ENCODE measurements around the gene SLIT3.

The SLIT3 gene

DNA sequence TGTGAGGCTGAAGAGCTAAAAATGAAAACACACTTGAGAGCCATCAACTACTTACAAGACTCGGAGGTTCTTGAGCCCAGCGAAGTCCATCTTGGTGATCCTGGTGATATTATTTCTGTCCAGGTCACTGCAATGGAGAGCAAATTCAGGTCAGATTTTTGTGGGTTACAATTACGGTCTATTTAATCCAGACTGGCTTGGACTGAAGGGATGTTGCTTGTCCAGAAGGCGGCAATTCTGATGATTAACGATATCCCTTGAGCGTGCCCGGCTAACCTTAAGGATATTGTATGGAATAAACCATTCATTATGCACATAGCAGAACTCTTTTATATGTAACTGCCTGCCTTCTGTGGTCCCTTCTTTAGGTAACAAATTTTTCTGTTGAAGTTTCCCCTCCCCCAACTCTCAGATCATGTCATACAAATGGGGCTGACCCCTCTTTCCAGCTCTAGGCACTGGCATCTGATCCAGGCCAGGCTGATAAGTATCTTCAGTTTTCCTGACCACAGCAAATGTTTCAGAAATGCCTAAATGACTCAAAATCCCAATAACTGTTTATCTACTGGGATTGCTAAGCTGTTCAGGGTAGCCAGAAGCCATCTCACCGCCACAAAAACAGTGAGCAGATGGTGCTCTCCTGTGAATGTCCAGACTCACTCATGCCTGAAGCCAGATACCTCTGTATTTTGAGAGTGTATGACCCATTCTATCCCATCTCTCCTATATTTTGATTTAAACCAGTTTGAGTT is 49.4 kb downstream of the SLIT3 start:
- TF ChIP-seq L3MBTL2 (conservative IDR thresholded peaks at IDR 0.05) = no peak
- TF ChIP-seq LEF1 (IDR thresholded peaks at IDR 0.05; ENCODE audit: borderline replicate concordance) = no peak
- no peak for TF ChIP-seq BHLHE40 (IDR thresholded peaks at IDR 0.05; ENCODE audit: borderline replicate concordance)
- TF ChIP-seq FOXM1 (IDR thresholded peaks at IDR 0.05; ENCODE audit: borderline replicate concordance) = no peak
- CTCF ChIA-PET = no interaction called here
- DNase-seq (ENCODE audit: extremely low spot score) = no peak
- POLR2A ChIA-PET = interaction anchor here (1.0 kb wide), 1 partner anchor 104 kb away, joined by 3 read pairs; no protein-coding TSS in a partner anchor

DNA sequence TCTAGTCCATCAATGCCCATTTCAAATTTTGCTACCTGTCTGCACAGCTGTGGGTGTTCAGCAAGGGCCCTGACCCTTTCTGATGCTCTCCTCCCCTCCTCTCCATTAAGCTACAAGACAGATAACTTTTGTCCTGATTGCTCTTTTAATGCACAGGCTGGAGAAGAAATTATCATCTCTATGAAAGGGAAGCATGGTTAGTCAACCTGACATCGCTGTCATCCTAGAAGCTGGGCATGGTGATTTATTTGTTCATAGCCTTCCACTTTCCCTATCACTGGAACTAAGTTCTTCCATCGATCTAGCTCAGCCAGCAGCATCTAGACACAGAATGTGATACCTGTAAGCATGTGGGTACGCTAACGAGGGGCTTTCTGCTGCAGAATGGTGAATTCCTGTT is 50.1 kb downstream of the SLIT3 start:
- CTCF ChIA-PET = no interaction called here
- DNase-seq (ENCODE audit: extremely low spot score) = no peak
- POLR2A ChIA-PET = no interaction called here
- TF ChIP-seq FOXA1 (IDR thresholded peaks at IDR 0.05) = no peak
- TF ChIP-seq, protein P1, sequence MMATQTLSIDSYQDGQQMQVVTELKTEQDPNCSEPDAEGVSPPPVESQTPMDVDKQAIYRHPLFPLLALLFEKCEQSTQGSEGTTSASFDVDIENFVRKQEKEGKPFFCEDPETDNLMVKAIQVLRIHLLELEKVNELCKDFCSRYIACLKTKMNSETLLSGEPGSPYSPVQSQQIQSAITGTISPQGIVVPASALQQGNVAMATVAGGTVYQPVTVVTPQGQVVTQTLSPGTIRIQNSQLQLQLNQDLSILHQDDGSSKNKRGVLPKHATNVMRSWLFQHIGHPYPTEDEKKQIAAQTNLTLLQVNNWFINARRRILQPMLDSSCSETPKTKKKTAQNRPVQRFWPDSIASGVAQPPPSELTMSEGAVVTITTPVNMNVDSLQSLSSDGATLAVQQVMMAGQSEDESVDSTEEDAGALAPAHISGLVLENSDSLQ (IDR thresholded peaks at IDR 0.05) = no peak
- TF ChIP-seq TARDBP (IDR thresholded peaks at IDR 0.05) = no peak
- TF ChIP-seq BHLHE40 (IDR thresholded peaks at IDR 0.05; ENCODE audit: borderline replicate concordance) = no peak
- no peak for TF ChIP-seq SP1 (IDR thresholded peaks at IDR 0.05)
- no peak for TF ChIP-seq HDGF (IDR thresholded peaks at IDR 0.05; ENCODE audit: borderline replicate concordance)
- no peak for TF ChIP-seq ARNT (IDR thresholded peaks at IDR 0.05)
- TF ChIP-seq L3MBTL2 (conservative IDR thresholded peaks at IDR 0.05) = no peak
- no peak for TF ChIP-seq SUZ12 (IDR thresholded peaks at IDR 0.05)
- TF ChIP-seq FOXM1 (IDR thresholded peaks at IDR 0.05; ENCODE audit: borderline replicate concordance) = no peak
- no peak for TF ChIP-seq FOXK2 (IDR thresholded peaks at IDR 0.05)
- no peak for TF ChIP-seq CTBP1 (IDR thresholded peaks at IDR 0.05; ENCODE audit: borderline replicate concordance)
- no peak for TF ChIP-seq LEF1 (IDR thresholded peaks at IDR 0.05; ENCODE audit: borderline replicate concordance)
- TF ChIP-seq ZNF384 (IDR thresholded peaks at IDR 0.05) = no peak
- no peak for TF ChIP-seq NFRKB (IDR thresholded peaks at IDR 0.05)

DNA sequence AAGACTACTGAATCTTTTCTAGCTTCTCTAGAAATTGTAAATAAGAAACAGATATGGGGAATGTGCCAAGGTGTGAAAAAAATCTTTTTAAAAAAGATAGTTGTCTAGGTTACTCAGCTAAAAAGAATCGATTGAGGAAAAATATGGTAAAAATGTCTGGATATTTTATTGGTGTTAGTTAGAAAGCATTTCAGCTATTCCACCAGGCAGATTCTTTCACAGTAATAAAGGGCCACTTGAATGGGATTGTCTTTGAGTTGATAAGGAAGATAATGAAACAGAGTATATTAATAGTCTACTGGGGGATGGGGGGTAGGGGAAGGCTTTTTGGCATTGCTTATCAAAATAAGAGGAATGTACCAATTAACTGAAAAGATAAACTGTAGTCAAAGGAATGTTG is 51.9 kb downstream of the SLIT3 start:
- ChIA-PET POLR2A (no interaction called here), CTCF (no interaction called here)
- no peak for DNase-seq (ENCODE audit: extremely low spot score)
- no peak for TF ChIP-seq ELF4 (IDR thresholded peaks at IDR 0.05)
- no peak for TF ChIP-seq LEF1 (IDR thresholded peaks at IDR 0.05; ENCODE audit: borderline replicate concordance)
- no peak for TF ChIP-seq SP1 (IDR thresholded peaks at IDR 0.05)
- no peak for TF ChIP-seq BHLHE40 (IDR thresholded peaks at IDR 0.05; ENCODE audit: borderline replicate concordance)

DNA sequence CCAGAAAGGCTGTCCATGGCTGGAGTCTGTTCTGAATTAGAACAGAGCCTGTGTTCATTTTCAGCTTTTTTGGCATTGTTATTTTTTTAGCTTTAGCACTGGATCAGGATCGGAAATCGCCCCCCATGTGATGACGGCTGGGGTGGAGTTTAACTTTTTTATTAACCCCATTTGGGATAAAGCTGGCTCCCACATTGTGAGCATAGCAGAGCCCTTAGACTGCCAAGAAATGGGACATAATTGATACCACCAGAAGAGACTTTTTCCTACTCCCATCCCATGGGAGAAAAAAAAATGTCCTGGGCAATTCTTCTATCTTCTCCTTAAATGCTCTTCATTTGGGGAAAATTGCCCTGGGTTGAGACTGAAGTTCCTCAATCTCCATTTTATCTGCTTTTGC is 52.4 kb downstream of the SLIT3 start:
- no peak for TF ChIP-seq ELF4 (IDR thresholded peaks at IDR 0.05)
- TF ChIP-seq, protein P1 (IDR thresholded peaks at IDR 0.05) = no peak
- DNase-seq (ENCODE audit: extremely low spot score) = no peak
- ChIA-PET POLR2A (no interaction called here), CTCF (no interaction called here)

DNA sequence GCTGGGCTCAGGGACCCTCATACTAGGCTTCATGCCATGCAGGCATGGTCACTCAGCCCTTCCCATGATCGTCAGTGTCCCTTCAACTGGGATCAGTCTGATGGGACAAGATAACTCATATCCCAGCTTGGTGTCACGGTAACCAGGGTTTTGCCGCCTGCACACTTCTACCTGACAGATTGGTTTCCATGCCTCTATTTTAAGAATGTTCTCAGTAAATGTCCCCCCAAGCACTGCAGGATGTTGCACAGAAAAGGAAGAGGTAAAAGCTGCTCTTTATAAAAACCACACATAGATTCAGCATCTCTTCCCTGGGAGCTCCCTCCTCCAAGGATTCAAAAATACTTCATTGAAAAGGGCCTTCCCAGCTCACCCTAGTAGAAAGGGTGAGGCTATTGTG is 56.1 kb downstream of the SLIT3 start:
- ChIA-PET POLR2A (no interaction called here), CTCF (interaction anchor here (0.5 to 1.0 kb wide), 2 partner anchors 9 to 17 kb away, joined by 3 to 4 read pairs; no protein-coding TSS in a partner anchor)
- TF ChIP-seq SUZ12 (IDR thresholded peaks at IDR 0.05) (no peak), L3MBTL2 (conservative IDR thresholded peaks at IDR 0.05) (no peak), NFRKB (IDR thresholded peaks at IDR 0.05) (no peak), LEF1 (IDR thresholded peaks at IDR 0.05; ENCODE audit: borderline replicate concordance) (no peak)
- DNase-seq (ENCODE audit: extremely low spot score) = no peak

DNA sequence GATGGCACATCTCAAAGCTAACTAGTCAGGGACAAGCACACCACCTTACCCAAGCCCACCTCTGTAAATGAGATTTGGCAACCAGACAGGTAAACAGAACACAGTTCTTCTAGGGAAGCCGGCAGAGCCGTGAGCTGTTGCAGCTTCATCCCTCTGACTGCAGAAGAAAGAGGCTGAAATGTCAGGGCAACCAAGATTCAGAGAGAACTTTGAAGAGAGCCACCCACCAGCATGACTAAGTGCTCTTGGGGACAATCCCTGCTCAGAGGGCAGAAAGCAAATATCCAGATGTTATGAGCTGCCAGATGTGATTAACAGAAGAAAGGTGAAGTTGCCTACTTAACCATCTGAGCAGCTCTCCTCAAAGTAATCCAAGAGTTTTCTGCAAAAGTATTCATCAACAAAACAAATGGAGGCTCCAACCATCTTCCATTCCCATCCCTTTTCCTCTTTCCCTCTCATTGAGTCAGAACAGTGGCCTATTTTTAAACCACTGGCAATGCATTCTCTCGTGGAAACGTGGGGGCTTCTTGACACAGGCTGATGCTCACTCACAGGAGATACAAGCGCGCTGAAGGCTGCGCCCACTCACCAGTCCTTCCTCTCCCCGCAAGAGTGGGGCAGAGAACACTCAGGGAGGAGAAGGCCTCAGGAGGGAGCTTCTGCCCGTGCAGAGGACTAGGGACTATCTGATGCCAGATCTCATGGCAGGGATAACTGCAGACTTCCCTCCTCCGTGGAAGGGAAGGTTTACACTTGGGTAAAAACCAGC is 57.1 kb downstream of the SLIT3 start:
- CTCF ChIA-PET = interaction anchor here (1.0 kb wide), 1 partner anchor 10 kb away, joined by 4 read pairs; no protein-coding TSS in a partner anchor
- no peak for DNase-seq (ENCODE audit: extremely low spot score)
- POLR2A ChIA-PET = no interaction called here
- TF ChIP-seq HDGF (IDR thresholded peaks at IDR 0.05; ENCODE audit: borderline replicate concordance) (no peak), FOXA1 (IDR thresholded peaks at IDR 0.05) (no peak), TARDBP (IDR thresholded peaks at IDR 0.05) (no peak)

DNA sequence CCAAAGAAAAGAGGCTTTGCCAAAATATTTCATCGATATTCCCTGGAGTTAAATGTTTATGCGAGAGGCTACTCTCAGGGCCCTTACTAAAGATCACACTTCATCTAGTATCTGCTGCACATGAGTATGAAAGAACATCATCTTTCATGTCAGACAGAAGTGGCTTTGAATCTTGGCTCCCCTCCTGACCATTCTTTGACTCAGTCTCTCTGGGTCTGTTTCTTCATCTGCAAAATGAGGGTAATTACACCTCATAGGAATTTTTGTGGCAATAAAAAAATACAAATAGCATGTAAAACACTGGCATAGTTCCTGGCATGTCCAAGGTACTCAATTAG is 58.1 kb downstream of the SLIT3 start:
- ChIA-PET CTCF (no interaction called here), POLR2A (no interaction called here)
- no peak for DNase-seq (ENCODE audit: extremely low spot score)
- TF ChIP-seq ARNT (IDR thresholded peaks at IDR 0.05) = no peak
- no peak for TF ChIP-seq FOXK2 (IDR thresholded peaks at IDR 0.05)
- TF ChIP-seq SP1 (IDR thresholded peaks at IDR 0.05) = no peak
- TF ChIP-seq FOXA1 (IDR thresholded peaks at IDR 0.05) = no peak
